ENCODE data around the gene BANF2. TPM values are rescaled to one million over a fixed set of nuclear protein-coding genes. Genes with fewer than 3 reads are reported as not detected.

The BANF2 gene
- total and polyA plus RNA-seq, 2 of the 13 experiments (the other 11 are each of a cell fraction or from before 2014, with no cell fraction given): 0.35 TPM; not detected in 1

GRCh38 chr20:17684077-17684888, 15.5 kb upstream of the BANF2 start (continued):
- TF ChIP-seq HMGXB3 (CRISPR knock-in tag; IDR thresholded peaks at IDR 0.05; ENCODE audit: borderline replicate concordance) (peak; percentile 79), ZNF232 (CRISPR knock-in tag; IDR thresholded peaks at IDR 0.05; ENCODE audit: borderline replicate concordance) (peak; percentile 51; the same call in 1 of the 2 replicates), MTERF4 (CRISPR knock-in tag; IDR thresholded peaks at IDR 0.05) (peak; percentile 22; the same call in 1 of the 2 replicates), MEIS2 (CRISPR knock-in tag; IDR thresholded peaks at IDR 0.05) (peak; percentile 86), ZNF337 (CRISPR knock-in tag; IDR thresholded peaks at IDR 0.05; ENCODE audit: borderline replicate concordance, low read depth) (no peak), SYNCRIP (IDR thresholded peaks at IDR 0.05; ENCODE audit: insufficient read depth, low read depth, low read length) (no peak), ZHX2 (IDR thresholded peaks at IDR 0.05; ENCODE audit: low read depth) (0 out of 2 replicates have a peak, but pooled peaks have one; percentile 65), ZHX2 (CRISPR knock-in tag; IDR thresholded peaks at IDR 0.05; ENCODE audit: borderline replicate concordance) (no peak), ZNF770 (CRISPR knock-in tag; IDR thresholded peaks at IDR 0.05) (peak; percentile 39), AGO2 (optimal IDR thresholded peaks at IDR 0.05; ENCODE audit: low read depth, low read length) (no peak), ARNT2 (CRISPR knock-in tag; IDR thresholded peaks at IDR 0.05; ENCODE audit: low read depth) (peak; percentile 71), ZNF883 (CRISPR knock-in tag; IDR thresholded peaks at IDR 0.05; ENCODE audit: not compliant biosample characterization) (no peak), NPAS2 (CRISPR knock-in tag; IDR thresholded peaks at IDR 0.05; ENCODE audit: borderline replicate concordance) (no peak), POGZ (CRISPR knock-in tag; IDR thresholded peaks at IDR 0.05) (peak; percentile 71)

All from HepG2 (cell line).